ENCODE data around the gene CENATAC.
A peak's percentile ranks its signal among the peaks of the same experiment; 100 is the strongest.
"Not testable (repeated sequence)": the region's sequence is repeated elsewhere in the genome, so short reads cannot be mapped to it uniquely, and the experiment has no call there.

Gene CENATAC

GRCh38 chr11:119056421-119056999 lies 58.6 kb downstream of the CENATAC start:
- DNase-seq = no peak

DNA sequence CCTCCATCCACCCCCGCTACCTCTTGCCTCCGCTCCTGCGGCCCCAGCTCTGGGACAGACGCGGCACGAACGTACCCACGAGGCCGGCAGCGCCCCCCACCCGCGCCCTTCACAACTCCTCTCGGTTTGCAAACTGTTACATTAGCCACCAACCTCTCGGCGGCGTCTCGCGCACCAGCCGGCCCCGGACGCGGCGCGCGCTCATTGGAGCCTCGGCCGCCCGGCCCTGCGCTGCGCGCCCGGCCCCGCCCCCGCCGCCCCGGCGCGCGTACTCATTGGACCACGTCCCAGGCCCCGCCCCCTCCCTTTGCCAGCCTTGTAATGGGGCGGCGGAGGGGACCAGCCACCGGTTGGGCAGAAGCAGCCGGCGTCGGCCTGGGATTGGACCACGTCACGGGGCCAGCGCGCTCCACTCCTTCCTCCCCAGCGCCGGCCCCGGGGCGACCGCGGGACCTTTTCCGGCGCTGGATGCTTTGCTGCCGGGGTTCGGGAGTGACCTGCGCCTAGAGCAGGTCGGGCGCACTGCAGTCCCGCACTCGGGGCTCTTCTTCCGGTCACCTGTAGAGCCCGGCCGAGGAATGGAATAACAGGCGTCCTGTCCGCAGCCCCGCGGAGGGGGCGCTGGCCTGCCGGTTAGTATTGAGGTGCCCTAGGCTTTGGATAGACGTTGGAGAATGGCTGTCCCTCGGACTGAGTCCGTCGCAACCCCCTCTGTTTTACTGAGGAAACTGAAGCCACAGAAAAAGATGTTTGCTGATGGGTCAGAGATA lies 59.2 kb downstream of the CENATAC start, which contains the start of gene HYOU1:
HYOU1 (minus strand) TSS at position 206 of the 770 bp plus-strand sequence. CDS start 1,045 bp downstream, outside the sequence.
- DNase-seq = peak; percentile 86

DNA sequence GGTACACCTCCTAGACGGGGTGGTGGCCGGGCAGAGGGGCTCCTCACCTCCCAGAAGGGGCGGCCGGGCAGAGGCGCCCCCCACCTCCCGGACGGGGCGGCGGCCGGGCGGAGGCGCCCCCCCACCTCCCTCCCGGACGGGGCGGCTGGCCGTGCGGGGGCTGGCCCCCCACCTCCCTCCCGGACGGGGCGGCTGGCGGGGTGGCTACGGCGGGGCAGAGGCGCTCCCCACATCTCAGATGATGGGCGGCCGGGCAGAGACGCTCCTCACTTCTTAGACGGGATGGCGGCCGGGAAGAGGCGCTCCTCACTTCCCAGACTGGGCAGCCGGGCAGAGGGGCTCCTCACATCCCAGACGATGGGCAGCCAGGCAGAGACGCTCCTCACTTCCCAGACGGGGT lies 61.2 kb downstream of the CENATAC start:
- not testable (repeated sequence) for DNase-seq

DNA sequence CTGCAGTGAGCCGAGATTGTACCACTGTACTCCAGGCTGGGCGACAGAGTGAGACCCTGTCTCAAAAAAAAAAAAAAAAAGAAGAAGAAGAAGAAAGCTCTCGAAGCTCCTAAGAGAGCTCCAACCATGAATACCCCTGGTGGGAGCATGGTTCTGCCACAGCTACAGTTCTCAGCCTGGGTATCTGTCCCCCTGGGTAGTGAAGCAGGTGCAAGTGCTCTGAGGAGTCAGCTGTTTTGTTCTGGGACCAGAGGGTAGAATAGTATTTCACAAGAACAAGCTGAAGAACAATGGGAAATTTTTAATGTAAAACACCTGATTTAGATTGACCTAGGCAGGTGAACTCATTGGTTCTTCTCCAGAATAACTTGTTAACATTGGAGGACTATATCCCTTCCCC lies 63.3 kb downstream of the CENATAC start:
- DNase-seq = no peak

- no peak for DNase-seq
Observed at GRCh38 chr11:119062779-119063178, 64.8 kb downstream of the CENATAC start.

- no peak for DNase-seq
Observed at GRCh38 chr11:119065369-119065768, 67.4 kb downstream of the CENATAC start.

Measured in NCI-H2171 (cell line).